ENCODE measurements around the gene CXCL9.
"Not testable (repeated sequence)": the region's sequence is repeated elsewhere in the genome, so short reads cannot be mapped to it uniquely, and the experiment has no call there.

CXCL9 gene

GRCh38 chr4:76003620-76004019 is 3.7 kb downstream of the CXCL9 start:
- Histone ChIP-seq H3K27me3 (ENCODE audit: insufficient read depth, low read depth, severe bottlenecking) (no peaks in the 10 kb centered on the region), H3K9me3 (ENCODE audit: severe bottlenecking) (no peaks in the 10 kb centered on the region), H3K36me3 (no peaks in the 10 kb centered on the region), H3K27ac (no peak overlapping the region), H3K4me3 (ENCODE audit: low read depth, low read length) (no peak overlapping the region)
- DNase-seq, result no peak
- no peak for TF ChIP-seq CTCF (IDR thresholded peaks at IDR 0.05; ENCODE audit: low read depth, low read length)

- no peak for TF ChIP-seq CTCF (IDR thresholded peaks at IDR 0.05; ENCODE audit: low read depth, low read length)
- Histone ChIP-seq H3K36me3 (no peaks in the 10 kb centered on the region), H3K27ac (no peak overlapping the region), H3K27me3 (ENCODE audit: insufficient read depth, low read depth, severe bottlenecking) (no peaks in the 10 kb centered on the region), H3K9me3 (ENCODE audit: severe bottlenecking) (no peaks in the 10 kb centered on the region), H3K4me3 (ENCODE audit: low read depth, low read length) (no peak overlapping the region)
- no peak for DNase-seq
Measured at GRCh38 chr4:76003035-76003434, 4.3 kb downstream of the CXCL9 start.

GRCh38 chr4:76002176-76002575 is 5.1 kb downstream of the CXCL9 start:
- H3K36me3 ChIP-seq, result no peaks in the 10 kb centered on the region
- DNase-seq, result no peak
- no peak for TF ChIP-seq CTCF (IDR thresholded peaks at IDR 0.05; ENCODE audit: low read depth, low read length)
- H3K4me3 ChIP-seq (ENCODE audit: low read depth, low read length), result no peak overlapping the region
- no peaks in the 10 kb centered on the region for H3K9me3 ChIP-seq (ENCODE audit: severe bottlenecking)
- H3K27me3 ChIP-seq (ENCODE audit: insufficient read depth, low read depth, severe bottlenecking), result no peaks in the 10 kb centered on the region
- H3K27ac ChIP-seq, result no peak overlapping the region

DNA sequence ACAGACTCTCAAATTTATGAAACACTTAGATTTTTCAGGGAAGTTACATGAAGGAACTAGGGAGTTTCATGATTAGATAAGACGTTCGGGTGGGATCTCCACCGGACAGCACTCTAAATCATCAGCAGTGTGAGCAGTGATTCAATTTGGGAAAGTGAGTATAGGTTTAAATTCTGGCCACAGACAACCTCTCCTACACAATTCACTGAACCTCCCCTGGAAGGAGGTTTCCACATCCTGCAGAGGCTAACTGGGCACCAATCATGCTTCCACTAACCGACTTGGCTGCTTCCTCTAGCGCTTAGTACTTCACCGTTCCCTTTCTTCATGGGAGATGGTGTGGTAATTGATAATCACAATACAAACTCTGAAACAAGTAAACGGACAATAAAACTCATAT is 5.6 kb downstream of the CXCL9 start:
- H3K27me3 ChIP-seq (ENCODE audit: insufficient read depth, low read depth, severe bottlenecking), result no peaks in the 10 kb centered on the region
- DNase-seq, result no peak
- H3K27ac ChIP-seq, result no peak overlapping the region
- H3K36me3 ChIP-seq, result no peaks in the 10 kb centered on the region
- no peak for TF ChIP-seq CTCF (IDR thresholded peaks at IDR 0.05; ENCODE audit: low read depth, low read length)
- H3K4me3 ChIP-seq (ENCODE audit: low read depth, low read length), result no peak overlapping the region
- H3K9me3 ChIP-seq (ENCODE audit: severe bottlenecking), result no peaks in the 10 kb centered on the region

GRCh38 chr4:76000279-76000678 is 7.0 kb downstream of the CXCL9 start:
- no peak overlapping the region for H3K4me3 ChIP-seq (ENCODE audit: low read depth, low read length)
- no peak overlapping the region for H3K27ac ChIP-seq
- no peak for TF ChIP-seq CTCF (IDR thresholded peaks at IDR 0.05; ENCODE audit: low read depth, low read length)
- H3K27me3 ChIP-seq (ENCODE audit: insufficient read depth, low read depth, severe bottlenecking), result no peaks in the 10 kb centered on the region
- DNase-seq, result no peak
- H3K9me3 ChIP-seq (ENCODE audit: severe bottlenecking), result no peaks in the 10 kb centered on the region
- no peaks in the 10 kb centered on the region for H3K36me3 ChIP-seq

DNA sequence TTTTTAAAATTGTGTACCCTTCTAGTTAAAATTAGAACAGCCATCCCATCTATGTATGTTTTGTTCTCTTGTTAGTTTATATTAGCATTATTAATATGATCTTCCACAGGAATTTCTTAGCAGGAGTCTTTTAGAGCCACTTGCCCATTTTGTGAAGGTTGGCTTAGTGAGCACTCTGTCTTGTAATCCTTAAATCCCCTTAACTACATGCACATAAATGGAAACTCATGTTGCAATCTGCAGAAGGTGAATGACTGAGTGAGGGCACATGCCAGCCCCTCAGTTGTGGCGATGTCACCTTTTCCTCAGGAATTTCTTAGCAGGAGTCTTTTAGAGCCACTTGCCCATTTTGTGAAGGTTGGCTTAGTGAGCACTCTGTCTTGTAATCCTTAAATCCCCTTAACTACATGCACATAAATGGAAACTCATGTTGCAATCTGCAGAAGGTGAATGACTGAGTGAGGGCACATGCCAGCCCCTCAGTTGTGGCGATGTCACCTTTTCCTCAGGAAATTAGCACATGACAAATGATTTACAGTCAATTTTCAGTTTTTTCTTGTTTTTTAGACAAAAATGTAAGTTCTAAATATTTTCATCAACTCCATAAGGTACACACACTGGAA is 8.7 kb downstream of the CXCL9 start:
- H3K27me3 ChIP-seq (ENCODE audit: insufficient read depth, low read depth, severe bottlenecking); H3K4me3 ChIP-seq (ENCODE audit: low read depth, low read length); DNase-seq; H3K27ac ChIP-seq; H3K36me3 ChIP-seq; H3K9me3 ChIP-seq (ENCODE audit: severe bottlenecking): not testable (repeated sequence)

Data from WERI-Rb-1 (cell line).